HEK293 (cell line): ENCODE data around the gene SYTL5.

Experiments used
- CTCF ChIA-PET: fragments of 350-600 bp; formaldehyde crosslinking; extraction: SDS; loops from one replicate; lab custom pipeline; 2021; ENCODE audit warnings: antibody characterized with exemption; lab: Yijun Ruan, JAX
- POLR2A ChIA-PET: fragments of 300-600 bp; formaldehyde crosslinking; extraction: SDS; loops from one replicate; lab custom pipeline; 2020; ENCODE audit warnings: antibody characterized with exemption, inconsistent platforms; lab: Yijun Ruan, JAX
- H3K27ac ChIP-seq: fragments of 200-500 bp; sonication (Bioruptor generic); 2 replicates; pipeline ENCODE4 v1.5.1; 2014; ENCODE audit warnings: low read depth, low read length, control low read depth, inconsistent platforms; ENCODE audit errors: extremely low read depth
- H3K36me3 ChIP-seq, 2 experiments: fragments of 200-500 bp in 1 of 2; sonication (Bioruptor generic) in 1 of 2; 1 replicate in 1 of 2; 2 replicates in 1 of 2; pipeline ENCODE4 v1.5.1; 2014 to 2017; ENCODE audit warnings: inconsistent platforms in 2 of 2, low read length in 2 of 2; ENCODE audit not compliant: control insufficient read depth in 2 of 2, insufficient read depth in 1 of 2
- H3K4me1 ChIP-seq: fragments of 200-500 bp; sonication (Bioruptor generic); 2 replicates; pipeline ENCODE4 v1.5.1; 2014; ENCODE audit warnings: mild to moderate bottlenecking, low read length, inconsistent platforms; ENCODE audit not compliant: control insufficient read depth, insufficient read depth
- H3K4me3 ChIP-seq: 2 replicates; pipeline ENCODE4 v1.5.1; 2011; ENCODE audit warnings: low read depth, mild to moderate bottlenecking, control low read depth, low read length, moderate library complexity
- H3K9me3 ChIP-seq: fragments of 200-500 bp; sonication (Bioruptor generic); 2 replicates; pipeline ENCODE4 v1.5.1; 2014; ENCODE audit warnings: low read depth, low read length, inconsistent platforms; ENCODE audit not compliant: control insufficient read depth, insufficient read depth
- BCL11B ChIP-seq: fragments of 450-650 bp; formaldehyde crosslinking; IDR thresholded peaks from 2 replicates; pipeline ENCODE4 v1.5.1; 2016; ENCODE audit warnings: low read depth, missing biosample characterization, missing genetic modification characterization
- EGR2 ChIP-seq: fragments of 450-650 bp; formaldehyde crosslinking; IDR thresholded peaks from 2 replicates; pipeline ENCODE4 v1.5.1; 2016; ENCODE audit warnings: low read depth, missing biosample characterization, missing genetic modification characterization
- GLIS1 ChIP-seq: fragments of 450-650 bp; formaldehyde crosslinking; IDR thresholded peaks from 2 replicates; pipeline ENCODE4 v1.5.1; 2016; ENCODE audit warnings: missing biosample characterization, missing genetic modification characterization
- OVOL3 ChIP-seq: fragments of 450-650 bp; formaldehyde crosslinking; IDR thresholded peaks from 2 replicates; pipeline ENCODE4 v1.5.1; 2016; ENCODE audit warnings: missing biosample characterization, missing genetic modification characterization
- PRDM2 ChIP-seq: fragments of 450-650 bp; formaldehyde crosslinking; IDR thresholded peaks from 2 replicates; pipeline ENCODE4 v1.5.1; 2016; ENCODE audit warnings: missing biosample characterization, missing genetic modification characterization, borderline replicate concordance
- SP7 ChIP-seq: fragments of 450-650 bp; formaldehyde crosslinking; IDR thresholded peaks from 2 replicates; pipeline ENCODE4 v1.5.1; 2016; ENCODE audit warnings: missing biosample characterization, missing genetic modification characterization
- TRIM28 ChIP-seq: IDR thresholded peaks from 2 replicates; pipeline ENCODE4 v1.6.1; 2011; ENCODE audit warnings: low read length, control low read depth, borderline replicate concordance
- ZBTB21 ChIP-seq: fragments of 450-650 bp; formaldehyde crosslinking; IDR thresholded peaks from 2 replicates; pipeline ENCODE4 v1.5.1; 2017; ENCODE audit warnings: missing biosample characterization, missing genetic modification characterization
- ZFP69B ChIP-seq: fragments of 450-650 bp; formaldehyde crosslinking; IDR thresholded peaks from 2 replicates; pipeline ENCODE4 v1.5.1; 2016; ENCODE audit warnings: missing biosample characterization, missing genetic modification characterization
- ZNF2 ChIP-seq: fragments of 450-650 bp; formaldehyde crosslinking; IDR thresholded peaks from 2 replicates; pipeline ENCODE4 v1.5.1; 2016; ENCODE audit warnings: missing biosample characterization, missing genetic modification characterization
- ZNF292 ChIP-seq: fragments of 450-650 bp; formaldehyde crosslinking; IDR thresholded peaks from 2 replicates; pipeline ENCODE4 v1.5.1; 2016; ENCODE audit warnings: low read depth, missing biosample characterization, missing genetic modification characterization, borderline replicate concordance
- ZNF302 ChIP-seq: fragments of 450-650 bp; formaldehyde crosslinking; IDR thresholded peaks from 2 replicates; pipeline ENCODE4 v1.5.1; 2016; ENCODE audit warnings: missing biosample characterization, missing genetic modification characterization, low read depth
- ZNF394 ChIP-seq: fragments of 450-650 bp; formaldehyde crosslinking; IDR thresholded peaks from 2 replicates; pipeline ENCODE4 v1.5.1; 2016; ENCODE audit warnings: missing biosample characterization, missing genetic modification characterization, mild to moderate bottlenecking, moderate library complexity, borderline replicate concordance
- ZNF398 ChIP-seq: fragments of 450-650 bp; formaldehyde crosslinking; IDR thresholded peaks from 2 replicates; pipeline ENCODE4 v1.5.1; 2017; ENCODE audit warnings: missing biosample characterization, missing genetic modification characterization
- ZNF544 ChIP-seq: fragments of 450-650 bp; formaldehyde crosslinking; IDR thresholded peaks from 2 replicates; pipeline ENCODE4 v1.5.0; 2017; ENCODE audit warnings: missing biosample characterization, missing genetic modification characterization
- ZNF580 ChIP-seq: fragments of 450-650 bp; formaldehyde crosslinking; IDR thresholded peaks from 2 replicates; pipeline ENCODE4 v1.5.1; 2016; ENCODE audit warnings: missing biosample characterization, missing genetic modification characterization
- ZNF600 ChIP-seq: fragments of 450-650 bp; formaldehyde crosslinking; IDR thresholded peaks from 2 replicates; pipeline ENCODE4 v1.5.1; 2016; ENCODE audit warnings: missing biosample characterization, missing genetic modification characterization
- ZNF664 ChIP-seq: fragments of 450-650 bp; formaldehyde crosslinking; IDR thresholded peaks from 2 replicates; pipeline ENCODE4 v1.5.1; 2016; ENCODE audit warnings: missing biosample characterization, missing genetic modification characterization
- ZNF670 ChIP-seq: fragments of 450-650 bp; formaldehyde crosslinking; IDR thresholded peaks from 2 replicates; pipeline ENCODE4 v1.5.1; 2016; ENCODE audit warnings: missing biosample characterization, missing genetic modification characterization, low read depth
- ZSCAN30 ChIP-seq: fragments of 450-650 bp; IDR thresholded peaks from 2 replicates; pipeline ENCODE4 v1.5.1; 2018; ENCODE audit warnings: missing biosample characterization, mild to moderate bottlenecking, missing genetic modification characterization, moderate library complexity
- ZSCAN4 ChIP-seq: fragments of 450-650 bp; formaldehyde crosslinking; IDR thresholded peaks from 2 replicates; pipeline ENCODE4 v1.5.1; 2017; ENCODE audit warnings: missing biosample characterization, missing genetic modification characterization
- TF ChIP-seq, protein P1 (sequence below): fragments of 450-650 bp; formaldehyde crosslinking; IDR thresholded peaks from 2 replicates; pipeline ENCODE4 v1.5.1; 2016; ENCODE audit warnings: missing biosample characterization, missing genetic modification characterization, low read depth

Gene SYTL5

DNA sequence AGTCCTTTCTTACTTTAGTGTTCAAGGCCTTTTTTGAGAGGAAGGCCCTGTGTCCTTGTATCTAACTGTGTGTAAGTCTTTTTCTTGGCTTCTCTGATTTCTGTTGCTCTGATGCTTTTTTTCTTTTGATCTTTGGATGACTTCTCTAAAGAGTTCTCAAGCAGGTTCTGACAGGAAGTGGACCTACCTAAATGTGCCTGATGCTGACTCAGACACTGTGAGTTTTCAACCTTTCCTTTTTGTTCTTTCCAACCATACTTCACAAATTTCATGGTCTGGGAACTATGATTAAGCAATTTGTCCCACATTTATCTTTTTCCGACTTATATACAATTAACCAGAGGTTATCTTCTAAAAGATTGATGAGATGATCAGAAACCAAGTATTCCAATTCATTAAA is 96.5 kb downstream of the SYTL5 start:
- ChIA-PET CTCF (no interaction called here), POLR2A (no interaction called here)
- TF ChIP-seq ZFP69B (tag by site-specific recombination) (no peak), ZNF302 (tag by site-specific recombination) (no peak), SP7 (tag by site-specific recombination) (no peak), ZNF394 (tag by site-specific recombination) (no peak), ZNF2 (tag by site-specific recombination) (no peak), ZNF544 (tag by site-specific recombination) (no peak), ZNF600 (tag by site-specific recombination) (no peak), PRDM2 (tag by site-specific recombination) (no peak), GLIS1 (tag by site-specific recombination) (no peak), ZSCAN30 (no peak), ZNF292 (tag by site-specific recombination) (no peak), ZSCAN4 (tag by site-specific recombination) (no peak)
- TF ChIP-seq, protein P1, sequence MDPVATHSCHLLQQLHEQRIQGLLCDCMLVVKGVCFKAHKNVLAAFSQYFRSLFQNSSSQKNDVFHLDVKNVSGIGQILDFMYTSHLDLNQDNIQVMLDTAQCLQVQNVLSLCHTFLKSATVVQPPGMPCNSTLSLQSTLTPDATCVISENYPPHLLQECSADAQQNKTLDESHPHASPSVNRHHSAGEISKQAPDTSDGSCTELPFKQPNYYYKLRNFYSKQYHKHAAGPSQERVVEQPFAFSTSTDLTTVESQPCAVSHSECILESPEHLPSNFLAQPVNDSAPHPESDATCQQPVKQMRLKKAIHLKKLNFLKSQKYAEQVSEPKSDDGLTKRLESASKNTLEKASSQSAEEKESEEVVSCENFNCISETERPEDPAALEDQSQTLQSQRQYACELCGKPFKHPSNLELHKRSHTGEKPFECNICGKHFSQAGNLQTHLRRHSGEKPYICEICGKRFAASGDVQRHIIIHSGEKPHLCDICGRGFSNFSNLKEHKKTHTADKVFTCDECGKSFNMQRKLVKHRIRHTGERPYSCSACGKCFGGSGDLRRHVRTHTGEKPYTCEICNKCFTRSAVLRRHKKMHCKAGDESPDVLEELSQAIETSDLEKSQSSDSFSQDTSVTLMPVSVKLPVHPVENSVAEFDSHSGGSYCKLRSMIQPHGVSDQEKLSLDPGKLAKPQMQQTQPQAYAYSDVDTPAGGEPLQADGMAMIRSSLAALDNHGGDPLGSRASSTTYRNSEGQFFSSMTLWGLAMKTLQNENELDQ (tag by site-specific recombination): no peak
- H3K27ac ChIP-seq: no peak overlapping the region
- H3K9me3 ChIP-seq: no peaks in the 10 kb centered on the region
- peaks cover 0 to 12% of the 10 kb centered on the region in 2 experiments; a peak in 1 of 3 replicates for H3K36me3 ChIP-seq
- H3K4me3 ChIP-seq: no peak overlapping the region
- H3K4me1 ChIP-seq: no peaks in the 10 kb centered on the region

GRCh38 chrX:38103857-38104812 is 97.8 kb downstream of the SYTL5 start:
- Histone ChIP-seq H3K27ac (no peak overlapping the region), H3K4me3 (no peak overlapping the region), H3K9me3 (no peaks in the 10 kb centered on the region), H3K4me1 (no peaks in the 10 kb centered on the region), H3K36me3 (peaks cover 0 to 12% of the 10 kb centered on the region in 2 experiments; a peak in 1 of 3 replicates)
- ChIA-PET POLR2A (no interaction called here), CTCF (no interaction called here)
- no peak for TF ChIP-seq ZNF580 (tag by site-specific recombination)
- TF ChIP-seq OVOL3 (tag by site-specific recombination): no peak
- TF ChIP-seq EGR2: no peak
- no peak for TF ChIP-seq ZNF398
- TF ChIP-seq ZNF664: no peak
- no peak for TF ChIP-seq ZBTB21 (tag by site-specific recombination)
- TF ChIP-seq ZNF670 (tag by site-specific recombination): no peak
- no peak for TF ChIP-seq BCL11B (tag by site-specific recombination)
- no peak for TF ChIP-seq TRIM28
